Measurements from ENCODE around the gene CRIP1. TPM values are rescaled to one million over a fixed set of nuclear protein-coding genes. Genes with fewer than 3 reads are reported as not detected.

CRIP1 gene, protein sequence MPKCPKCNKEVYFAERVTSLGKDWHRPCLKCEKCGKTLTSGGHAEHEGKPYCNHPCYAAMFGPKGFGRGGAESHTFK
- 0.14 TPM in 1 of 2 replicates, not detected in the other for total RNA-seq

GRCh38 chr14:105486163-105486973 is at the start of gene CRIP1:
TSS of gene CRIP1 (plus strand) at chr14:105486886. CDS start at chr14:105487260, 374 bp downstream.

DNA sequence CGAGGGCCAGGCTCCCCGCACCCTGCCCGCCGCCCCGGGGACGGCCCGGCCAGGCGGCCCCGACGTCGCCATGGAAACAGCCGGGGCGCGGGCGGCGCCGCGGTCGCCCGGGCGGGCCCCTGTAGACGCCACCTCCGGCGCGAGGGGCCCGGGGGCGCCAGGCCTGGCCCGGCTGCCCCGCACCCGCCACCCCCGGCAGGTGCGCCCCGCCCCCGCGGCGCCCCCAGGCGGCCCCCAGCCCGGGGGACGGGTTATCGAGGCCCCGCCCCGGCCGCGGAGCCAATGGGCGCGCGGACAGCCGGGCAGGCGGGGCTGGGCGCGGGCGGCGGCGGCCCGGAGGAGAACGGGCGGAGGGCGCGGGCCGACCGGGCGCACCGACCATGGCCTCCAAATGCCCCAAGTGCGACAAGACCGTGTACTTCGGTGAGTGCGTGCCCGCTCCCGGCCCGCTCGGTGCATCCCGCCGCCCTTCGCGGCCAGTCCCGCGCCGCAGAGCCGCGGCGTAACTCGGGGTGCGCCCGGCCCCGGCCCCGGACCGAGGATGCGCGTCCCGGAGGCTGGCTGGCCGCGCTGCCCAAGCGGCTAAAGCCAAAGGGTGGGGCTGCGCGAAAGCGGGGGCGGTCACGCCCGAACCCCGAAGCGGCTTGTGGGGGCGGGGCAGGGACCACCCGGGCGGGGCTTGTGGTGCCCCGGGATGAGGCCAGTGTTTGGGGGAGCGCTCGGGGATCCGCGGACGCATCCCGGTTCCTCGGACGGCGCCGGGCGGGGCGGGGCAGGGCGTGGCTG is 12.0 kb upstream of the CRIP1 start, which contains the start of gene CRIP2:
Gene CRIP2 (plus strand): TSS at position 339 of the 786 bp plus-strand sequence. CDS start 42 bp downstream, at position 381.

GRCh38 chr14:105490572-105491365 is 4.1 kb downstream of the CRIP1 start, which contains the start of gene TEDC1:
TSS of gene TEDC1 (plus strand) at chr14:105491246. CDS start at chr14:105491376, 130 bp downstream.

GRCh38 chr14:105525861-105526775 is 39.4 kb downstream of the CRIP1 start, which contains the start of gene TMEM121:
TSS of gene TMEM121 (plus strand) at chr14:105526583. CDS start at chr14:105528835, 2,252 bp downstream.

Other genes starting within 250 kb of the CRIP1 start
- 51.9 and 61.2 TPM in 2 replicates for gene BTBD6, start 238.4 kb upstream of the CRIP1 start, total RNA-seq
- 36.5 and 46.7 TPM in 2 replicates for gene BRF1, start 185.9 kb upstream of the CRIP1 start, total RNA-seq
- 50.5 and 67.2 TPM in 2 replicates for gene PACS2, start 172.1 kb upstream of the CRIP1 start, total RNA-seq
- 0.09 and 0.30 TPM in 2 replicates for gene TEX22, start 88.3 kb upstream of the CRIP1 start, total RNA-seq
- 27.9 and 53.8 TPM in 2 replicates for gene MTA1, start 67.1 kb upstream of the CRIP1 start, total RNA-seq
- gene CRIP2, start 12.1 kb upstream of the CRIP1 start, total RNA-seq: 13.1 and 34.2 TPM in 2 replicates
- gene TEDC1, start 4.4 kb downstream of the CRIP1 start, total RNA-seq: 2.7 and 4.8 TPM in 2 replicates
- gene TMEM121, start 39.7 kb downstream of the CRIP1 start, total RNA-seq: 6.7 and 11.3 TPM in 2 replicates